Measurements from ENCODE around the gene ST6GALNAC1.
A peak's percentile ranks its signal among the peaks of the same experiment; 100 is the strongest.

The ST6GALNAC1 gene

DNA sequence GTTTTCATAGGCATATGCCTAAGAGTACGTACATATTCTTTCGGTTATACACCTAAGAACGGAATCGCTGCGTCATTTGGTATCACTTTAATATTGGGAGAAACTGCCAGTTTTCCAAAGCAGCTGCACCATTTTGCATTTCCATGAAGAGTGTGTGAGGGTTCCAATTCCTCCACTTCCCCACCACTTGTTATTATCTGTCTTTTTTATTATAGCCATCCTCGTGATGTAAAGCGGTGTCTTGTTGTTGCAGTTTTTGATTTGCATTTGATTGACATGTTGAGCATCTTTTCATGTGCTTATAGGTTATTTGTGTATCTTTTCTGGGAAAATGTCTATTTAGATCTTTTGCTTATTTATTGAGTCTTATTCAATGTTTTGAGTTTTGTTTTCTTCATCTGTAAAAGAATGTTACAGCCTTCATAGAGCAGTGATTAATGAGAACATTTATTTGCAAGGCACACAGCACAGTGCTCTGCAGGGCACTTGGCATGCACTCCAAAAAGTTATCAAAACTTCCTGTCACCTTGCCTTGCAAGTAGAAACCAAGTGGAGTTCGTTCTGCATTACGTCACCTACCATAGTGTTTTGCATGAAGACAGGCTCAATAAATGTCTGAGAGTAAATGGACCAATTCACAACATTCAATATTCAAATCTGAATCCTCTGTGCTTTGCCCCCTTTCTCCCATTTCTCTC is 26.6 kb upstream of the ST6GALNAC1 start:
- Mint-ChIP-seq H3K4me1 (ENCODE audit: low read depth) (peaks cover 43% of the 10 kb centered on the region), H3K4me3 (peak overlapping the region; percentile 93), H3K27me3 (no peaks in the 10 kb centered on the region), H3K36me3 (no peaks in the 10 kb centered on the region), H3K27ac (peak overlapping the region; percentile 96), H3K9me3 (ENCODE audit: low read depth) (no peaks in the 10 kb centered on the region)

DNA sequence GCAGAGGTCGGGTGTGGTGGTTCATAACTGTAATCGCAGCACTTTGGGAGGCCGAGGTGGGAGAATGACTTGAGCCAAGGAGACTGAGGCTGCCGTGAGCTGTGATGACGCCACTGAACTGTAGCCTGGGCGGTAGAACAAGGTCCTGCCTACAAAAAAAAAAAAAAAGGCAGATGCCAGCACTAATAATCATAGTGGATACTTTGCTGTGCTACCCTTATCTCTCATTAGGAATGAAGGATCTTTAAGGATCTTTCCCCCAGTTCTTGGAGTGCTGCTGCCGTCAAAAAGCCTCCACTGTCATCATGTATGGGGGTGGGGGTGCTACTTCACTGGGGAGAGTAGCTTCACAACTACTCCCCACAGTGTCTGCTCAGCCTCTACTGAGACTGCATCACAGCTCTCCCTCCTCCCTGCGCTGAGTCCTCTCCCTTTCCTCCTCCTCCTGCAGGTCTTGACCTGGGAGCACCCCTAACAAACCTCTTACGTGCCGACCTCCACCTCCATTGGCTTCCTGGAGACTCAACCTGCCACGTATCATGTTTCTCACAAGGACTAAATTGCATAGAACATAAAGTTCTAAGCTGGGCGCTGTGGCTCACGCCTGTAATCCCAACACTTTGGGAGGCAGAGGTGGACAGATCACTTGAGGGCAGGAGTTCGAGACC is 24.4 kb upstream of the ST6GALNAC1 start:
- Mint-ChIP-seq H3K4me1 (ENCODE audit: low read depth) (peaks cover 35% of the 10 kb centered on the region), H3K36me3 (no peaks in the 10 kb centered on the region), H3K27ac (no peak overlapping the region), H3K9me3 (ENCODE audit: low read depth) (no peaks in the 10 kb centered on the region), H3K27me3 (no peaks in the 10 kb centered on the region), H3K4me3 (no peak overlapping the region)

DNA sequence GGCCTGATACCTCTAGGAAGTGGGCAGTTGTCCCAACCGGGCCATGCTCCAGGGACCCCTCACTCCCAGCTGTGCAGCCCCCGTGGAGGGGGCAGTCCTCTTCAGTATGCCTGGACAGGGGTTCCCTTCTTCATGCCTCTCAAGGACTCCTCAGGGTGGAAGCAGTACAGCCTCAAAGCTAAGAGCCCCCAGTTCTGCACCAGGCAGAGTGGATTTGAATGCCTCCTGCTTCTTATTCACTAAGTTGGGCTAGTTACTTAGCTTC is 23.9 kb upstream of the ST6GALNAC1 start:
- Mint-ChIP-seq H3K27ac (no peak overlapping the region), H3K4me1 (ENCODE audit: low read depth) (peaks cover 30% of the 10 kb centered on the region), H3K36me3 (no peaks in the 10 kb centered on the region), H3K9me3 (ENCODE audit: low read depth) (no peaks in the 10 kb centered on the region), H3K27me3 (no peaks in the 10 kb centered on the region), H3K4me3 (no peak overlapping the region)

DNA sequence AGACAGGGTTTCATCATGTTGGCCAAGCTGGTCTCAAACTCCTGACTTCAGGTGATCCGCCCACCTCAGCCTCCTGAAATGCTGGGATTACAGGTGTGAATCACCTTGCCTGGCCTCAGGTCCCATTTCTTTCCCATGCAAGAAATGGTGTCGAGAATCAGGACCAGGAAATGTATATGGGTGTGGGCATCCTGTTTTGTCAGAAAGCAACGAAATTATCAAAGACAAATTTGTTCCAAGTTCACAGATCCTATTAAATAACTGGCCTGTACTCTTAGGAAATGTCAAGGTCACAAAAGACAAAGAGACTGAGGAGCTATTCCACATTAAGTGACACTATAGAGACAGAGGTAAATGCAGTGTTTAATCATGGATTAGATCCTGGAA is 17.1 kb upstream of the ST6GALNAC1 start:
- Mint-ChIP-seq H3K27ac (no peak overlapping the region), H3K9me3 (ENCODE audit: low read depth) (no peaks in the 10 kb centered on the region), H3K27me3 (no peaks in the 10 kb centered on the region), H3K36me3 (no peaks in the 10 kb centered on the region), H3K4me3 (no peak overlapping the region), H3K4me1 (ENCODE audit: low read depth) (peaks cover 21% of the 10 kb centered on the region)

DNA sequence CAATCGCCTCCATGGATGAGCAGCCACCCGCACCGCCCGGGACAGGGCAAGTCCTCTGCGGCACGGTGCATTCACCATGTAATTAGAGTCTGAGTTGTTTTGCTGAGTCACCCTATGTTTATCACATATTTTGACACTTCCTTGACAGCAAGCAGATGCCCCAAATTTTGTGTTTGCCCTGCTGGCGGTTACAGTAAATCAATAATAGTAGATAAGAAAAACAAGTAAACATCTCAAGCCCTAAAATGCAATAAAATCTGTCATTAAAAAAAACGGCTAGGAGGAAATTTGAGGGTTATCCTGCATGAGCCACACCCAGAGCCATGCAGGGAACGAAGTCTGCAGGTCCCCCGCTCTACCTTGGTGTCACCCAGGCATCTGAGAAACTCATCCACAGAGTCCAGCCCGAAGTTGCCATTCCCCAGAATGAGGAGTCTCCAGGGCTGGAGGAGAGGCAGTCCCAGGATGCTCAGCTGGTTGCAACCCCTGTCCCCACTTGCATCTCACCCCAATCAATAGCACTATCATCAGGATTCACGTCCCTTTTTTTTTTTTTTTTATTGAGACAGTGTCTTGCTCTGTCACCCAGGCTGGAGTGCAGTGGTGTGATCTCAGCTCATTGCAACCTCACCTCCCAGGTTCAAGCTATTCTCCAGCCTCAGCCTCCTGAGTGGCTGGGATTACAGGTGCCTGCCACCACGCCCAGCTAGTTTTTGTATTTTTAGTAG is 16.5 kb upstream of the ST6GALNAC1 start:
- no peak overlapping the region for H3K4me3 Mint-ChIP-seq
- peaks cover 21% of the 10 kb centered on the region for H3K4me1 Mint-ChIP-seq (ENCODE audit: low read depth)
- no peak overlapping the region for H3K27ac Mint-ChIP-seq
- no peaks in the 10 kb centered on the region for H3K36me3 Mint-ChIP-seq
- no peaks in the 10 kb centered on the region for H3K9me3 Mint-ChIP-seq (ENCODE audit: low read depth)
- no peaks in the 10 kb centered on the region for H3K27me3 Mint-ChIP-seq

DNA sequence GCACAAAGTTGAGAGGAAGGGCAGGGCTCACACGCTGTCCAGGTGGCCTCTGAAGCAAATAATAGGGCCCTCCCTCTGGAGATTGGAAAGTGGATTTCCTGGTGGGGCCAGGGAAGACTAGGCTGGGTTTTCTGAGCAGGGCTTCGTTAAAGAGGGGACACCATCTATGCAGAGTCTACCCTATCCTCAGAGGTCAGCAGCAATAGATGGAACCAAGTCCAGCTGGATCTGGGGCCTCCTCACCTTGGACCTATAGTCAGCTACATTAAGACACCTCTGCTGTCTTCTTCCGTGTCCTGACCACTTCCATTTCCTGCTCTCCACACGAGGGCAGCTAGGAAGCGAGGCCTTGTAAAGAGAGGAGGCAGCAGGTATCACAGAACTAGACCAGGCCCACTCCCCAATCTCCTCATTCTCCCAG is 14.7 kb upstream of the ST6GALNAC1 start:
- no peak overlapping the region for H3K27ac Mint-ChIP-seq
- peaks cover 21% of the 10 kb centered on the region for H3K4me1 Mint-ChIP-seq (ENCODE audit: low read depth)
- no peaks in the 10 kb centered on the region for H3K9me3 Mint-ChIP-seq (ENCODE audit: low read depth)
- no peaks in the 10 kb centered on the region for H3K27me3 Mint-ChIP-seq
- no peak overlapping the region for H3K4me3 Mint-ChIP-seq
- H3K36me3 Mint-ChIP-seq, result no peaks in the 10 kb centered on the region

DNA sequence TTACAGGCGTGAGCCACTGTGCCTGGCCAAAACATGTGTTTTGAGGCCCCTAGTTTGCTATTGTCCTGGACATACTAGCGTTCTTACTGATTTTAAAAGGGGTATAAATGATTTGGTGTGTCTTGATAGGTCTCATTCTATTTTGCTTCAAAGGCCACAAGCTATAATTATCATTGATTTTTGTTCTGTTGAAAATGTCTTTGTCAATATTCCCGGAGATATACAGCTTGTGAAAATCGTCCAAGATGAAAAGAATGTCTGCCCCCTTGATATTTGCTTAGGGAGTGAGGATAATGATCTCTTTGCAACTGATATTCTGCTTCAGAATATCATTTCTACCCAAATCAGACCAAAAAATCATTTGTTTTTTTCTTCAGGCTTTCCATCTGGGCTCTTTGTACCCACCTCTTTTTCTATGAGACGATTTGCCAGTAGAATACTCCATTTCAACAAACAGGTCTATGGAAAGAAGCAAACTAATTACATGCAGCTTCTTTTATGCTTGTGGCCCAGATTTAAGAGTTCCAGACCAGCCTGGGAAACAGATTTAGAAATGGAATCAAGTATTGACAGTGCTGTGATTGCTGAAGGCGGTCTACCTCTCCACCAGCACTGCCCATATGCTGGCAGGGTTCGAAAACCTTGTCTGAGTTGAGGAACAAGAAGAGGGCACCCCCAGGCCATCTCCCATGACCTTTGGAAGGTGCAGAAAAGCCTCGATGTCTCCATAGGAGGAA is 14.1 kb upstream of the ST6GALNAC1 start:
- no peaks in the 10 kb centered on the region for H3K27me3 Mint-ChIP-seq

DNA sequence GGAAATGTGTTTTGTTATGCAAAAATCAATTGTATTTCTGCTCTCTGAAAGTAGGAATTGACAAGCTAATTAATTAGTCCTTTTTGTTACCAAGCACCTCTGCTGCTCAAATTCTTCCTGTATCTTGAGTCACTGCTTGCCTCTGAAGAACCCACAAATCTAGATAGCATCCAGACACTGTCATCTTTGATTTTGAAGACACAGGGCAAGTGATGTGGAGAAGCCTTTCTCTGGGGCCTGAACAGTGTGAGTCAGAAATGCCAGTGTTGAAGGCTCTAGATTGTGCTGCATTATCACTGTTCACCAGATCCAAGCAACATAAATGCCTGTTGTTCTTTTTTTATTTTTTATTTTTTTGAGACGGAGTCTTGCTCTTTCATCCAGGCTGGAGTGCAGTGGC is 10.9 kb upstream of the ST6GALNAC1 start:
- no peak overlapping the region for H3K4me3 Mint-ChIP-seq
- H3K9me3 Mint-ChIP-seq (ENCODE audit: low read depth), result peaks cover 4% of the 10 kb centered on the region
- peaks cover 2% of the 10 kb centered on the region for H3K27me3 Mint-ChIP-seq
- no peaks in the 10 kb centered on the region for H3K36me3 Mint-ChIP-seq
- H3K27ac Mint-ChIP-seq, result no peak overlapping the region
- H3K4me1 Mint-ChIP-seq (ENCODE audit: low read depth), result peaks cover 6% of the 10 kb centered on the region

More for the DNA sequence above, 14.1 kb upstream of the ST6GALNAC1 start:
- no peaks in the 10 kb centered on the region for H3K9me3 Mint-ChIP-seq (ENCODE audit: low read depth)
- no peaks in the 10 kb centered on the region for H3K36me3 Mint-ChIP-seq
- peaks cover 21% of the 10 kb centered on the region for H3K4me1 Mint-ChIP-seq (ENCODE audit: low read depth)
- H3K4me3 Mint-ChIP-seq, result no peak overlapping the region
- H3K27ac Mint-ChIP-seq, result no peak overlapping the region

DNA sequence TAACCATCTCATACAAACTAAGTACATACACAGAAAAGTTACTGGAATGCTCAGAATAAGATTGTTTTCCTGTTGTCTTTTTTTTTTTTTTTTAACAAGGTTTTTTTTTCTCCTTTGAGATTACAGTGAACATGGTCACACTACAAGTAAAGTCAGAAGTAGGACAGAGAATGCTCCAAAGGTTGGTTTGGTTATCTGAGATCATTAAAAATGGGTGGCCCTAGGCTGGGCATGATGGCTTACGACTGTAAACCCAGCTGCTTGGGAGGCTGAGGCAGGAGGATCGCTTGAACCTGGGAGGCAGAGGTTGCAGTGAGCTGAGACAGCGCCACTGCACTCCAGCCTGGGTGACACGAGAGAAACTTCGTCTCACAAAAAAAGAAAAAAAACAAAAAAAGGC is 6.9 kb upstream of the ST6GALNAC1 start:
- Mint-ChIP-seq H3K36me3 (peaks cover 3% of the 10 kb centered on the region), H3K27me3 (peaks cover 2% of the 10 kb centered on the region), H3K4me3 (no peak overlapping the region), H3K27ac (no peak overlapping the region), H3K4me1 (ENCODE audit: low read depth) (peaks cover 2% of the 10 kb centered on the region), H3K9me3 (ENCODE audit: low read depth) (peaks cover 8% of the 10 kb centered on the region)

DNA sequence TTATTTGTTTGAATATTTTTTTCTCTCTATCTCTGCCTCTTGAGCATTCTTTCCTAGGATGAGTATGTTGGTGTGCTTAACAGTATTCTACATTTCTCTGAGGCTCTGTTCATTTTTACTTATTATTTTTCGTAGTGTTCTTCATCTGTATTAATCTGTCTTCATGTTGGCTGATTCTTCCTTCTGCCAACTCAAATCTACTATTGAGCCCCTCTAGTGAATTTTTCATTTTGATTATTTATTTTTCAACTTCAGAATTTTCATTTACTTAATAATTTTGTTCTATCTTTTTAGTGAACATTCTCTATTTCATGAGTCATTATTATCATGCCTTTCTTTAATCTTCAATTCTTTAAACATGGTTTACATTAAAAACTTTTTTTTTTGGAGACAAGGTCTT is 3.2 kb upstream of the ST6GALNAC1 start:
- peaks cover 14% of the 10 kb centered on the region for H3K4me1 Mint-ChIP-seq (ENCODE audit: low read depth)
- H3K4me3 Mint-ChIP-seq, result no peak overlapping the region
- peaks cover 3% of the 10 kb centered on the region for H3K36me3 Mint-ChIP-seq
- no peak overlapping the region for H3K27ac Mint-ChIP-seq
- H3K27me3 Mint-ChIP-seq, result peaks cover 2% of the 10 kb centered on the region
- peaks cover 4% of the 10 kb centered on the region for H3K9me3 Mint-ChIP-seq (ENCODE audit: low read depth)

DNA sequence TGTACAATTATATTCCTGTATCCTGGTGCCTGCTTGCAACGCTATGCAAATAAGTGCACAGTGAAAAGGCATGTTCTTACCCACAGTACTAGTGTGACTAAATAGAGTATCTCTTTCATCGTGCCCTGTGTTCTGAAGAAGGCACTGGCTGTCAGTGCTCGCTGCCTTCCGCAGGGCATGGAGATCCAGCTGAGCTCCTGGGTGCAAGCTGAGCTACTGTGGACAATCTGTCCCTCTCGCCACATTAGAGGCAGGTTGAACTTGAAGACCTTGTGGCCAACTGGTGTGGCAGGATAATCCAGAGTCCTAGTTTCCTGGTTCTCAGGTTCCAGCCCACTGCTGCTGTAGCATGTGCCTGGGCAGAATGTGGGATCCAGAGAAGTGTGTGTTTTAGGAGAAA is 1.9 kb upstream of the ST6GALNAC1 start:
- peaks cover 3% of the 10 kb centered on the region for H3K36me3 Mint-ChIP-seq

DNA sequence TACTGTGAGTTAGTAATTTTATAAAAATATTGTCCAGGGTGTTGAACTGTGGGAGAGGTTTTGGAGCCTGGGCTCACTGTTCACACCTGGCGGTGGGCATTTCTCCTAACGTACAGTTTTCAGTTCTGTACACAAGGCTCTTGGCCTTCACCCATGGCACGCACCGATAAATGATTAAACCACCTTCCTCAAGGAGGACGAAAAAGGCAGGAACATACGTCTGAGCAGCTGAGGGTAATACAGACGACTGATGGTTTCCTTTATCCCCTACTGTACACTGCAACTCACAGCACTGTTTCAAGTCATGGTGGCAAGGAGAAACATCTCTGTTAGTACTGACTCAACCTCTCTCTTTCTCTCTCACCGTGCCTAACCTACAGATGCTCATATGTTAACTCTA is 1.4 kb upstream of the ST6GALNAC1 start:
- Mint-ChIP-seq H3K9me3 (ENCODE audit: low read depth) (peaks cover 4% of the 10 kb centered on the region), H3K27me3 (no peaks in the 10 kb centered on the region), H3K27ac (no peak overlapping the region), H3K4me3 (no peak overlapping the region), H3K4me1 (ENCODE audit: low read depth) (peaks cover 12% of the 10 kb centered on the region), H3K36me3 (peaks cover 3% of the 10 kb centered on the region)

More for the DNA sequence above, 1.9 kb upstream of the ST6GALNAC1 start:
- H3K27me3 Mint-ChIP-seq, result no peaks in the 10 kb centered on the region
- H3K9me3 Mint-ChIP-seq (ENCODE audit: low read depth), result peaks cover 4% of the 10 kb centered on the region
- H3K4me1 Mint-ChIP-seq (ENCODE audit: low read depth), result peaks cover 12% of the 10 kb centered on the region
- H3K27ac Mint-ChIP-seq, result no peak overlapping the region
- no peak overlapping the region for H3K4me3 Mint-ChIP-seq

DNA sequence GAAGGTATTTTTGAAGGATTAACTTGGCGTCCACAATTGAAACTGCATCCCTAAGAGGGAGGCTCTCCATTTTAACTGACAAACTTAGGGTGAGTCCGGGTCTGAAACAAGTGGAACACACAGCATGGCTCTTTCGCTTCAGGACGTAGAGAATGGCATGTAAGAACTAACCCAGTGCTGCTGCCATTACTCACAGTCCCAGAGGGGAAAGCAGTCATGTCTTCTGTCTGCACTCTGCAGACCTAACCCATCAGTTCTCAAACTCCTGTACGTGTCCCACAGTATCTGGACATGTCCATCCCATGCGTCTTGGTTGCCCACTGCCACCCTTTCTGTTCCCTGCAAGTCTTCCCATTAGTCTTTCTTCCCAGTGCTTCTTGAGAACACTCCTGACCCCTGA is 563 bp downstream of the ST6GALNAC1 start:
- H3K9me3 Mint-ChIP-seq (ENCODE audit: low read depth), result peaks cover 4% of the 10 kb centered on the region
- no peak overlapping the region for H3K27ac Mint-ChIP-seq
- no peak overlapping the region for H3K4me3 Mint-ChIP-seq
- H3K36me3 Mint-ChIP-seq, result peaks cover 3% of the 10 kb centered on the region
- H3K27me3 Mint-ChIP-seq, result no peaks in the 10 kb centered on the region
- H3K4me1 Mint-ChIP-seq (ENCODE audit: low read depth), result peaks cover 12% of the 10 kb centered on the region

DNA sequence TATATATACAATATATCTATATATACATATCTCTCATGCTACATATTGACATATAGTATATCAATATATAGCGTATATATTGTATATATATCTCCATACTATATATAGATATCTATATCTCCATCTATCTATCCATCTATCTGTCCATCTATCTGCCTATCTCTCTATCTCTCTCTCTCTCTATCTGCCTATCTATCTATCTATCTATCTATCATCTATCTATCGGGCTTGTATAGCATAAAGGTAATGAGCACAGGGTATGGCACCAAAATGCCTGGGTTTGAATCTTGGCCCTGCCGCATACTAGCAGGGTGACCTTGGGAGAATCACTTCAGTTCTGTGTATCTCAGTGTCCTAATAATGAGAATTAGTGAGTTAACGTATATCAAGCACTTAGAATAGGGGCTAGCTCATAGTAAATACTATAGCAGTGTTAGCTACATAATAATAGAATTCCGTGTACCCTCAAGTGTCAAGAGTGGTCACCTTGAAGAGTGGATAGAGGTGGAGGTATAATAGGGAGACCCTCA is 1.5 kb downstream of the ST6GALNAC1 start:
- Mint-ChIP-seq H3K4me1 (ENCODE audit: low read depth) (peaks cover 12% of the 10 kb centered on the region), H3K27ac (no peak overlapping the region), H3K27me3 (no peaks in the 10 kb centered on the region), H3K36me3 (peaks cover 3% of the 10 kb centered on the region), H3K4me3 (no peak overlapping the region), H3K9me3 (ENCODE audit: low read depth) (peaks cover 4% of the 10 kb centered on the region)

DNA sequence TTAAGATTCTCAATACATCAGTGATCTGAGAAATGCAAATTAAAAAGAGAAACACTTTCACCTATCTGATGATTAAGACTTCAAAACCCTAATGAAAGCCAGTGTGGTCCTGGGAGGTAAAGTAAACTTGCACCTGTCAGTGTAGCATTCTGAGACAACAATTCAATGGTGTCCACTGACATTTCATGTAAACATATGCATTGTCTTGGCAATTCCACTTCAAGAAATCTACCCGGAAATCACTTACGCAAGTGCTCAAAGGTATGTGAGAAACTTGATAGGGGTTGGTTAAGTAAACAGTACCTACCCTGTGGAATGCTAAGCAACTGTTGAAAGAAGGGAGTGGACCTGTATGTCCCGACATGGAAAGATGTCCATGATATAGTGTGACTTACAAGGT is 2.1 kb downstream of the ST6GALNAC1 start:
- H3K9me3 Mint-ChIP-seq (ENCODE audit: low read depth), result peaks cover 1% of the 10 kb centered on the region
- no peak overlapping the region for H3K4me3 Mint-ChIP-seq
- no peak overlapping the region for H3K27ac Mint-ChIP-seq
- H3K36me3 Mint-ChIP-seq, result peaks cover 1% of the 10 kb centered on the region
- H3K27me3 Mint-ChIP-seq, result no peaks in the 10 kb centered on the region
- H3K4me1 Mint-ChIP-seq (ENCODE audit: low read depth), result peaks cover 12% of the 10 kb centered on the region
